Measurements from ENCODE around the gene PLAGL2.

DNA sequence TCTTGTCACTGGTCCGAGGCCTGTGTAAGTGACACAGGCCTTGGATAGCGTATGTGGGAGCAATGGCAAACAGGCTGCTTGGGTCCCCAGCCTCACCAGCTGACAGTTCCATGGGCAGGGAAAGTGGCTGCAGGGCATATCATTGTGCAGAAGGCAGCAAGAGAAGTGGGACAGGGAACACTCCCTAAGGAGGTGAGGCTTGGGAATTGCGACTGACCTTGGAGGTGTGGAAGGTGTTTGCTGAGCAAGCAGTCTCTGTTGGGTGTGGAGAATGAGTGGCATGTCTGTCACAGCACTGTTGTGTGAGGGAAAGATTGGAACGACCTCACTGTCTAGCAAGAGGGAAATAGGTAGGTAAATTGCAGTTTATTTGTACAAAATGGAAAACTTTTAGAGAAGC, 16.9 kb upstream of the PLAGL2 start:
- TF ChIP-seq CTCF (conservative IDR thresholded peaks at IDR 0.05 in 1 of 2, IDR thresholded peaks at IDR 0.05 in 1 of 2; ENCODE audit: extremely low read depth in 1 of 2, insufficient read depth in 1 of 2, low read depth in 1 of 2, low read length in 2 of 2), result no peak
- no peak for TF ChIP-seq EZH2 (IDR thresholded peaks at IDR 0.05; ENCODE audit: borderline replicate concordance, low read length)
